ENCODE results near the gene MYH9. TPM values are rescaled to one million over a fixed set of nuclear protein-coding genes. Genes with fewer than 3 reads are reported as not detected.
"Not testable (repeated sequence)": the region's sequence is repeated elsewhere in the genome, so short reads cannot be mapped to it uniquely, and the experiment has no call there.

Gene MYH9
- total RNA-seq, 1 donor from 2014 or later, result 122 TPM

- Mint-ChIP-seq H3K4me3 (ENCODE audit: unreplicated experiment) (no peak overlapping the region), H3K27me3 (ENCODE audit: unreplicated experiment) (peaks cover 2% of the 10 kb centered on the region), H3K9me3 (ENCODE audit: unreplicated experiment) (no peaks in the 10 kb centered on the region), H3K27ac (ENCODE audit: unreplicated experiment) (no peak overlapping the region), H3K4me1 (ENCODE audit: low read depth, unreplicated experiment) (no peaks in the 10 kb centered on the region), H3K36me3 (ENCODE audit: unreplicated experiment) (no peaks in the 10 kb centered on the region)
- TF ChIP-seq CTCF (IDR thresholded peaks at IDR 0.05; ENCODE audit: partially characterized antibody, unreplicated experiment), result no peak
- DNase-seq, result no peak
Measured at GRCh38 chr22:36267896-36268485, 119.8 kb downstream of the MYH9 start.

GRCh38 chr22:36267058-36267457 lies 120.7 kb downstream of the MYH9 start:
- no peak for TF ChIP-seq CTCF (IDR thresholded peaks at IDR 0.05; ENCODE audit: partially characterized antibody, unreplicated experiment)
- no peak for DNase-seq
- Mint-ChIP-seq H3K9me3 (ENCODE audit: unreplicated experiment) (no peaks in the 10 kb centered on the region), H3K4me3 (ENCODE audit: unreplicated experiment) (no peak overlapping the region), H3K36me3 (ENCODE audit: unreplicated experiment) (no peaks in the 10 kb centered on the region), H3K4me1 (ENCODE audit: low read depth, unreplicated experiment) (no peaks in the 10 kb centered on the region), H3K27ac (ENCODE audit: unreplicated experiment) (no peak overlapping the region), H3K27me3 (ENCODE audit: unreplicated experiment) (peaks cover 2% of the 10 kb centered on the region)

- DNase-seq; H3K4me1 Mint-ChIP-seq (ENCODE audit: low read depth, unreplicated experiment); H3K9me3 Mint-ChIP-seq (ENCODE audit: unreplicated experiment); H3K27me3 Mint-ChIP-seq (ENCODE audit: unreplicated experiment); H3K27ac Mint-ChIP-seq (ENCODE audit: unreplicated experiment); H3K36me3 Mint-ChIP-seq (ENCODE audit: unreplicated experiment); H3K4me3 Mint-ChIP-seq (ENCODE audit: unreplicated experiment): not testable (repeated sequence)
Measured at GRCh38 chr22:36263886-36264664, 123.7 kb downstream of the MYH9 start.

- not testable (repeated sequence) for H3K27me3 Mint-ChIP-seq (ENCODE audit: unreplicated experiment); H3K4me1 Mint-ChIP-seq (ENCODE audit: low read depth, unreplicated experiment); H3K4me3 Mint-ChIP-seq (ENCODE audit: unreplicated experiment); H3K36me3 Mint-ChIP-seq (ENCODE audit: unreplicated experiment); H3K27ac Mint-ChIP-seq (ENCODE audit: unreplicated experiment); DNase-seq; H3K9me3 Mint-ChIP-seq (ENCODE audit: unreplicated experiment)
Measured at GRCh38 chr22:36263216-36263673, 124.5 kb downstream of the MYH9 start.

- H3K27me3 Mint-ChIP-seq (ENCODE audit: unreplicated experiment), result not testable (repeated sequence)
Measured at GRCh38 chr22:36262307-36262706, 125.5 kb downstream of the MYH9 start.

GRCh38 chr22:36261675-36262074 lies 126.1 kb downstream of the MYH9 start:
- not testable (repeated sequence) for DNase-seq; H3K36me3 Mint-ChIP-seq (ENCODE audit: unreplicated experiment); H3K27me3 Mint-ChIP-seq (ENCODE audit: unreplicated experiment)

More at GRCh38 chr22:36262307-36262706, 125.5 kb downstream of the MYH9 start:
- H3K9me3 Mint-ChIP-seq (ENCODE audit: unreplicated experiment); H3K36me3 Mint-ChIP-seq (ENCODE audit: unreplicated experiment); H3K4me1 Mint-ChIP-seq (ENCODE audit: low read depth, unreplicated experiment); DNase-seq; H3K4me3 Mint-ChIP-seq (ENCODE audit: unreplicated experiment); H3K27ac Mint-ChIP-seq (ENCODE audit: unreplicated experiment): not testable (repeated sequence)

More at GRCh38 chr22:36261675-36262074, 126.1 kb downstream of the MYH9 start:
- not testable (repeated sequence) for H3K9me3 Mint-ChIP-seq (ENCODE audit: unreplicated experiment); H3K4me1 Mint-ChIP-seq (ENCODE audit: low read depth, unreplicated experiment); H3K27ac Mint-ChIP-seq (ENCODE audit: unreplicated experiment); H3K4me3 Mint-ChIP-seq (ENCODE audit: unreplicated experiment)

Data from glutamatergic neuron (in vitro differentiated cells).